ENCODE data around the gene NIPBL. TPM values are rescaled to one million over a fixed set of nuclear protein-coding genes. Genes with fewer than 3 reads are reported as not detected.

NIPBL gene
- polyA plus RNA-seq, 1 of the 3 experiments (the other 2 are of a cell fraction), result 5.2 TPM

- no peak for TF ChIP-seq PBX3 (IDR thresholded peaks at IDR 0.05)
These were observed 1.3 kb downstream of the NIPBL start (continued) for GRCh38 chr5:36877667-36878391.

GRCh38 chr5:36878392-36879082, 2.0 kb downstream of the NIPBL start:
- H3K9ac ChIP-seq, result peak overlapping the region; percentile 96; the same call in 1 of the 2 replicates
- H3K27me3 ChIP-seq (ENCODE audit: insufficient read depth), result no peaks in the 10 kb centered on the region
- H3F3A ChIP-seq (replicated peaks; ENCODE audit: insufficient read depth), result peaks cover 20% of the 10 kb centered on the region
- peak overlapping the region in 1 of 2 experiments; percentile 92 for H3K27ac ChIP-seq (ENCODE audit: low read depth in 2 of 2, low read length in 1 of 2)
- peak overlapping the region; percentile 75 for H3K4me2 ChIP-seq
- peaks cover 92% of the 10 kb centered on the region for H3K79me2 ChIP-seq (ENCODE audit: insufficient read depth)
- H3K9me2 ChIP-seq, result no peaks in the 10 kb centered on the region
- H2AFZ ChIP-seq (ENCODE audit: low read depth), result no peak overlapping the region
- H4K20me1 ChIP-seq (ENCODE audit: insufficient read depth), result peaks cover 81% of the 10 kb centered on the region
- H3K36me3 ChIP-seq (replicated peaks in 1 of 2; ENCODE audit: control insufficient read depth in 1 of 2, insufficient read depth in 2 of 2, low read length in 1 of 2), result no peaks in the 10 kb centered on the region
- TF ChIP-seq TEAD4 (IDR thresholded peaks at IDR 0.05; ENCODE audit: borderline replicate concordance, insufficient read depth) (no peak), POLR2AphosphoS5 (IDR thresholded peaks at IDR 0.05; ENCODE audit: low read depth, low read length) (no peak), FOXM1 (IDR thresholded peaks at IDR 0.05; ENCODE audit: low read depth) (0 out of 2 replicates have a peak, but pooled peaks have one; percentile 14), MXI1 (IDR thresholded peaks at IDR 0.05; ENCODE audit: low read depth, low read length) (0 out of 2 replicates have a peak, but pooled peaks have one; percentile 28), SIN3A (IDR thresholded peaks at IDR 0.05; ENCODE audit: borderline replicate concordance, low read depth, low read length) (0 out of 2 replicates have a peak, but pooled peaks have one; percentile 22)
- DNase-seq, result peak; percentile 69
- CTCF ChIA-PET, result interaction anchor here (2.6 kb wide), 1 partner anchor 66 kb away, joined by 9 read pairs; no protein-coding TSS in a partner anchor
- POLR2A ChIA-PET, result no interaction called here
- 3% methylated on average over 16 of the region's 16 CpGs for WGBS (ENCODE audit: low lambda C conversion rate)
- peaks cover 6 to 17% of the 10 kb centered on the region in 2 experiments; a peak in 2 of 4 replicates for H3K4me1 ChIP-seq (ENCODE audit: control insufficient read depth in 1 of 2, insufficient read depth in 2 of 2, low read depth in 1 of 2, low read length in 1 of 2)
- H3K4me3 ChIP-seq (ENCODE audit: low read depth in 2 of 2, low read length in 1 of 2), result peak overlapping the region; percentile 89 to 92
- no peaks in the 10 kb centered on the region for H3K9me3 ChIP-seq

- H3K27me3 ChIP-seq (ENCODE audit: insufficient read depth), result no peaks in the 10 kb centered on the region
- H3K9ac ChIP-seq, result peak overlapping the region; percentile 96; the same call in 1 of the 2 replicates
- H3K4me2 ChIP-seq, result peak overlapping the region; percentile 75
- peaks cover 0 to 11% of the 10 kb centered on the region in 2 experiments; a peak in 2 of 4 replicates for H3K4me1 ChIP-seq (ENCODE audit: control insufficient read depth in 1 of 2, insufficient read depth in 2 of 2, low read depth in 1 of 2, low read length in 1 of 2)
- peaks cover 81% of the 10 kb centered on the region for H4K20me1 ChIP-seq (ENCODE audit: insufficient read depth)
- DNase-seq, result no peak
- no peaks in the 10 kb centered on the region for H3K36me3 ChIP-seq (replicated peaks in 1 of 2; ENCODE audit: control insufficient read depth in 1 of 2, insufficient read depth in 2 of 2, low read length in 1 of 2)
- peaks cover 92% of the 10 kb centered on the region for H3K79me2 ChIP-seq (ENCODE audit: insufficient read depth)
- ChIA-PET CTCF (interaction anchor here (0.9 kb wide), 1 partner anchor 12 kb away, joined by 3 read pairs; no protein-coding TSS in a partner anchor), POLR2A (no interaction called here)
- 79% methylated on average over 2 of the region's 2 CpGs for WGBS (ENCODE audit: low lambda C conversion rate)
- TF ChIP-seq RFX5 (IDR thresholded peaks at IDR 0.05; ENCODE audit: low read length) (no peak), MAX (IDR thresholded peaks at IDR 0.05; ENCODE audit: low read depth) (no peak), SIN3A (IDR thresholded peaks at IDR 0.05; ENCODE audit: borderline replicate concordance, low read depth, low read length) (no peak), YY1 (IDR thresholded peaks at IDR 0.05; ENCODE audit: low read depth) (no peak), PBX3 (IDR thresholded peaks at IDR 0.05) (no peak), CHD2 (IDR thresholded peaks at IDR 0.05; ENCODE audit: low read length, partially characterized antibody) (no peak), TAF1 (IDR thresholded peaks at IDR 0.05; ENCODE audit: borderline replicate concordance, low read depth, low read length) (no peak)
- H3K9me2 ChIP-seq, result no peaks in the 10 kb centered on the region
- peak overlapping the region; percentile 89 to 92; a peak in 3 of 4 replicates for H3K4me3 ChIP-seq (ENCODE audit: low read depth in 2 of 2, low read length in 1 of 2)
- no peaks in the 10 kb centered on the region for H3K9me3 ChIP-seq
- peak overlapping the region in 1 of 2 experiments; percentile 92; a peak in 2 of 4 replicates for H3K27ac ChIP-seq (ENCODE audit: low read depth in 2 of 2, low read length in 1 of 2)
- no peak overlapping the region for H2AFZ ChIP-seq (ENCODE audit: low read depth)
- H3F3A ChIP-seq (replicated peaks; ENCODE audit: insufficient read depth), result peaks cover 20% of the 10 kb centered on the region
These were observed 2.9 kb downstream of the NIPBL start for GRCh38 chr5:36879274-36880033.

Data from SK-N-SH (cell line).